HepG2 (cell line): Measurements from ENCODE around the gene LMNA. TPM values are rescaled to one million over a fixed set of nuclear protein-coding genes. Genes with fewer than 3 reads are reported as not detected.

Experiments
- ADNP ChIP-seq: sonication (generic); formaldehyde crosslinking; IDR thresholded peaks from 2 replicates; pipeline ENCODE4 v1.4.0; 2020; ENCODE audit warnings: missing genetic modification reagents
- CBX2 ChIP-seq, 2 experiments: fragments of 200-600 bp in 1 of 2; sonication (generic); formaldehyde crosslinking in 1 of 2; IDR thresholded peaks; 2 replicates each; pipeline versions ENCODE4 v1.7.0 to v1.8.1; 2018 to 2022; ENCODE audit warnings: low read depth in 2 of 2, low read length in 1 of 2, mild to moderate bottlenecking in 1 of 2, missing genetic modification reagents in 1 of 2
- CC2D1A ChIP-seq: sonication (generic); formaldehyde crosslinking; IDR thresholded peaks from 2 replicates; pipeline ENCODE4 v1.8.1; 2023; ENCODE audit warnings: mild to moderate bottlenecking, missing genetic modification reagents
- EP300 ChIP-seq, 3 experiments: sonication (generic) in 1 of 3; formaldehyde crosslinking in 1 of 3; IDR thresholded peaks; 2 replicates each; pipeline versions ENCODE4 v1.5.1 to v1.6.1; 2011 to 2020; ENCODE audit warnings: low read depth in 2 of 3, low read length in 2 of 3, borderline replicate concordance in 1 of 3, improper control_type of control experiment in 1 of 3, mild to moderate bottlenecking in 1 of 3, missing genetic modification reagents in 1 of 3, moderate library complexity in 1 of 3
- FOXK1 ChIP-seq: sonication (generic); formaldehyde crosslinking; IDR thresholded peaks from 2 replicates; pipeline ENCODE4 v1.4.0; 2020; ENCODE audit warnings: low read depth, missing genetic modification reagents, borderline replicate concordance
- FOXM1 ChIP-seq: sonication (generic); formaldehyde crosslinking; IDR thresholded peaks from 2 replicates; pipeline ENCODE4 v1.5.0; 2020; ENCODE audit warnings: missing genetic modification reagents
- GMEB1 ChIP-seq: sonication (generic); formaldehyde crosslinking; IDR thresholded peaks from 2 replicates; pipeline ENCODE4 v1.5.1; 2020; ENCODE audit warnings: missing genetic modification reagents, mild to moderate bottlenecking, borderline replicate concordance
- HNRNPK ChIP-seq: fragments of 200-400 bp; formaldehyde crosslinking; IDR thresholded peaks from 2 replicates; pipeline ENCODE4 v1.6.1; 2018; ENCODE audit warnings: low read length, low read depth, moderate library complexity, mild to moderate bottlenecking; ENCODE audit not compliant: poor library complexity, severe bottlenecking
- IRX3 ChIP-seq: sonication (generic); formaldehyde crosslinking; IDR thresholded peaks from 2 replicates; pipeline ENCODE4 v1.8.1; 2023; ENCODE audit warnings: mild to moderate bottlenecking, low read depth, missing genetic modification reagents, borderline replicate concordance
- KLF11 ChIP-seq: IDR thresholded peaks from 2 replicates; pipeline ENCODE4 v1.6.1; 2016; ENCODE audit warnings: missing compliant biosample characterization
- NCOA1 ChIP-seq: sonication (generic); formaldehyde crosslinking; IDR thresholded peaks from 2 replicates; pipeline ENCODE4 v1.9.0; 2021; ENCODE audit warnings: missing genetic modification reagents
- PPARG ChIP-seq: conservative IDR thresholded peaks from 2 replicates; pipeline ENCODE4 v1.6.1; 2016; ENCODE audit warnings: missing biosample characterization, missing genetic modification reagents
- SIN3A ChIP-seq: IDR thresholded peaks from 2 replicates; pipeline ENCODE4 v1.6.1; 2011; ENCODE audit warnings: low read depth, mild to moderate bottlenecking, control low read depth, low read length, borderline replicate concordance
- SKIL ChIP-seq: sonication (generic); formaldehyde crosslinking; IDR thresholded peaks from 2 replicates; pipeline ENCODE4 v1.8.0; 2022; ENCODE audit warnings: missing genetic modification reagents, mild to moderate bottlenecking, moderate library complexity, borderline replicate concordance
- USF2 ChIP-seq, 2 experiments: sonication (generic) in 1 of 2; formaldehyde crosslinking in 1 of 2; IDR thresholded peaks; 2 replicates each; pipeline versions ENCODE4 v1.5.1 to v1.6.1; 2011 to 2020; ENCODE audit warnings: borderline replicate concordance in 1 of 2, low read depth in 1 of 2, low read length in 1 of 2, mild to moderate bottlenecking in 1 of 2, missing genetic modification reagents in 1 of 2, moderate library complexity in 1 of 2
- YEATS2 ChIP-seq: sonication (generic); formaldehyde crosslinking; IDR thresholded peaks from 2 replicates; pipeline ENCODE4 v1.4.0; 2020; ENCODE audit warnings: missing genetic modification reagents, borderline replicate concordance
- ZNF230 ChIP-seq: sonication (generic); formaldehyde crosslinking; IDR thresholded peaks from 2 replicates; pipeline ENCODE4 v1.4.0; 2020; ENCODE audit warnings: mild to moderate bottlenecking, missing genetic modification reagents
- ZNF543 ChIP-seq: sonication (generic); formaldehyde crosslinking; IDR thresholded peaks from 2 replicates; pipeline ENCODE4 v1.4.0; 2020; ENCODE audit warnings: mild to moderate bottlenecking, missing genetic modification reagents
- ZNF703 ChIP-seq: sonication (generic); formaldehyde crosslinking; IDR thresholded peaks from 2 replicates; pipeline ENCODE4 v1.5.1; 2020; ENCODE audit warnings: missing genetic modification reagents, mild to moderate bottlenecking, moderate library complexity, borderline replicate concordance
- ZNF766 ChIP-seq: sonication (generic); formaldehyde crosslinking; IDR thresholded peaks from 2 replicates; pipeline ENCODE4 v1.5.0; 2020; ENCODE audit warnings: missing genetic modification reagents, borderline replicate concordance
- ZNF775 ChIP-seq: sonication (generic); formaldehyde crosslinking; IDR thresholded peaks from 2 replicates; pipeline ENCODE4 v1.4.0; 2020; ENCODE audit warnings: missing genetic modification reagents, mild to moderate bottlenecking, moderate library complexity, borderline replicate concordance
- ZNF878 ChIP-seq: sonication (generic); formaldehyde crosslinking; IDR thresholded peaks from 2 replicates; pipeline ENCODE4 v1.8.1; 2023; ENCODE audit warnings: mild to moderate bottlenecking, missing genetic modification reagents, moderate library complexity
- polyA plus RNA-seq, 8 experiments: library from polyadenylated mRNA; depleted of rRNA in 3 of 8; stranded (reverse) in 7 of 8; unstranded in 1 of 8; fragments of >200 nt; fragmentation: Illumina TruSeq in 4 of 8; extraction: Trizol in 4 of 8; gene quantifications; 2 replicates each; pipeline versions ENCODE4 v1.2.1 to v1.2.3, GENCODE V29; 2011 to 2016; ENCODE audit warnings: low read depth in 4 of 8, missing spikeins in 1 of 8, mixed read lengths in 1 of 8; ENCODE audit not compliant: insufficient read depth in 1 of 8
- total RNA-seq, 5 experiments: library from RNA; depleted of rRNA; stranded (reverse); fragments of >200 nt; fragmentation: Illumina TruSeq; extraction: Trizol; gene quantifications; 2 replicates each; pipeline ENCODE4 v1.2.3, GENCODE V29; 2016; ENCODE audit warnings: low read depth in 1 of 5

The LMNA gene
- total and polyA plus RNA-seq, 2 of the 13 experiments (the other 11 are each of a cell fraction or from before 2014, with no cell fraction given) = 107 to 225 TPM

GRCh38 chr1:156114101-156114918, at the start of gene LMNA (continued):
- TF ChIP-seq YEATS2 (CRISPR knock-in tag) (no peak), FOXM1 (CRISPR knock-in tag) (no peak), CBX2 (IDR thresholded peaks at IDR 0.05; ENCODE audit: low read depth, low read length) (no peak), CBX2 (CRISPR knock-in tag; IDR thresholded peaks at IDR 0.05; ENCODE audit: low read depth) (no peak), EP300 (IDR thresholded peaks at IDR 0.05; ENCODE audit: low read depth in 2 of 2, low read length in 2 of 2) (no peak), EP300 (CRISPR knock-in tag; IDR thresholded peaks at IDR 0.05; ENCODE audit: borderline replicate concordance) (no peak), ZNF230 (CRISPR knock-in tag) (no peak), KLF11 (no peak), GMEB1 (no peak), FOXK1 (CRISPR knock-in tag) (no peak), SIN3A (peak; percentile 83; the same call in 1 of the 2 replicates), ZNF703 (CRISPR knock-in tag) (no peak), NCOA1 (no peak), USF2 (IDR thresholded peaks at IDR 0.05; ENCODE audit: low read depth, low read length) (peak; percentile 23; the same call in 1 of the 2 replicates), USF2 (CRISPR knock-in tag; IDR thresholded peaks at IDR 0.05; ENCODE audit: borderline replicate concordance) (no peak), ZNF878 (no peak), ADNP (CRISPR knock-in tag) (no peak), ZNF775 (CRISPR knock-in tag) (no peak), PPARG (0 out of 2 replicates have a peak, but pooled peaks have one; percentile 11), CC2D1A (CRISPR knock-in tag) (no peak), ZNF766 (no peak), HNRNPK (no peak), IRX3 (no peak), SKIL (CRISPR knock-in tag) (no peak), ZNF543 (CRISPR knock-in tag) (no peak; the same call in 1 of the 2 replicates)
